Naive thymus-derived CD8-positive, alpha-beta T cell (primary cell): ENCODE data around the gene FAM168A. TPM values are rescaled to one million over a fixed set of nuclear protein-coding genes. Genes with fewer than 3 reads are reported as not detected.

ENCODE experiments used
- ATAC-seq, 2 donors: fragments of 150-1000 bp; cut with Tn5 transposase in 1 of 2; sonication (Bioruptor Pico), chemical (Tn5 transposase) in 1 of 2; 1 replicate in 1 of 2; 2 replicates in 1 of 2; pipeline ENCODE4 v1.10.0; 2021; ENCODE audit warnings: mild to moderate bottlenecking in 2 of 2, moderate library complexity in 2 of 2
- POLR2A ChIA-PET: fragments of 350-600 bp; sonication (Branson Sonifier 250); formaldehyde crosslinking; loops from one replicate; lab custom pipeline; 2021; ENCODE audit warnings: antibody characterized with exemption; lab: Charles Lee
- DNase-seq, 10 donors: peaks; one replicate each; pipeline versions ENCODE4 v3.0.0 to v3.0.0-alpha.2; 2020 to 2022
- H3K27ac Mint-ChIP-seq, 10 donors: one replicate each; pipeline ENCODE4 v1.8.0; 2020 to 2022; ENCODE audit warnings: mild to moderate bottlenecking in 10 of 10, mixed read lengths in 10 of 10, moderate library complexity in 4 of 10, inconsistent platforms in 1 of 10
- H3K27me3 Mint-ChIP-seq, 5 donors: one replicate each; pipeline ENCODE4 v1.8.0; 2021 to 2022; ENCODE audit warnings: mixed read lengths in 5 of 5
- H3K36me3 Mint-ChIP-seq, 3 donors: one replicate each; pipeline ENCODE4 v1.8.0; 2020 to 2022; ENCODE audit warnings: mixed read lengths in 3 of 3, mild to moderate bottlenecking in 2 of 3, inconsistent platforms in 1 of 3
- H3K4me1 Mint-ChIP-seq, 4 donors: one replicate each; pipeline ENCODE4 v1.8.0; 2021 to 2022; ENCODE audit warnings: mixed read lengths in 4 of 4
- H3K4me3 Mint-ChIP-seq, 10 donors: one replicate each; pipeline ENCODE4 v1.8.0; 2020 to 2022; ENCODE audit warnings: mild to moderate bottlenecking in 10 of 10, mixed read lengths in 10 of 10, moderate library complexity in 6 of 10, inconsistent platforms in 1 of 10
- H3K9me3 Mint-ChIP-seq, 9 donors: one replicate each; pipeline ENCODE4 v1.8.0; 2020 to 2022; ENCODE audit warnings: mixed read lengths in 9 of 9, mild to moderate bottlenecking in 3 of 9, inconsistent platforms in 1 of 9, moderate library complexity in 1 of 9
- polyA plus RNA-seq, 3 donors: library from polyadenylated mRNA; unstranded; fragments of 300-500 nt; fragmentation: Illumina TruSeq; gene quantifications; one replicate each; pipeline ENCODE4 v1.2.3, GENCODE V29; 2021
- total RNA-seq, 8 experiments: library from RNA in 2 of 8; stranded (reverse) in 2 of 8; gene quantifications; one replicate each; pipeline ENCODE4 v1.2.3 and lab custom pipeline; 2021 to 2026

Gene FAM168A
- total and polyA plus RNA-seq, 5 experiments from 2014 or later, result 2.6 to 21.7 (median 5.0) TPM

DNA sequence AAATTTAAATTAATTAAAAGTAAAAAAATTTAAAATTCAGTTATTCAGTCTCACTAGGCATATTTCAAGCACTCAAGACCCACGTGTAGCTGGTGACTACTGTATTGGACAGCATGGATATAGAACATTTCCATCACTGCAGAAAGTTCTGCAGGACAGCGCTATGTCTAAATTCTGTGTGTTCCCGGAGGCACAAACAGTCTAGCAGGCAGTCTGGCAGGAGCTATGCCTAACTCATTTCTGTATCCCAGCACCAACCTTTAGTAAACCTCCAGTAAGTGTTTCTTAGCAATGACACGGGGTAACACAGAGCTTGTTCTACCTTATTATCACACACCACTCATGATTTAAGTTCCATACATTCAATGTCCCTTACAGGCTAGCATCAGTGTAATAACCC, 48.5 kb downstream of the FAM168A start:
- Mint-ChIP-seq H3K9me3 (no peaks in the 10 kb centered on the region), H3K27ac (no peak overlapping the region), H3K4me3 (no peak overlapping the region), H3K36me3 (peaks cover 0 to 5% (median 2%) of the 10 kb centered on the region in 3 donors), H3K27me3 (no peaks in the 10 kb centered on the region), H3K4me1 (peaks cover 20 to 43% (median 29%) of the 10 kb centered on the region in 4 donors)
- POLR2A ChIA-PET, result interaction anchor here (0.6 kb wide), 1 partner anchor 1412 kb away, joined by 3 read pairs; no protein-coding TSS in a partner anchor
- ATAC-seq (no peak), DNase-seq (no peak)

DNA sequence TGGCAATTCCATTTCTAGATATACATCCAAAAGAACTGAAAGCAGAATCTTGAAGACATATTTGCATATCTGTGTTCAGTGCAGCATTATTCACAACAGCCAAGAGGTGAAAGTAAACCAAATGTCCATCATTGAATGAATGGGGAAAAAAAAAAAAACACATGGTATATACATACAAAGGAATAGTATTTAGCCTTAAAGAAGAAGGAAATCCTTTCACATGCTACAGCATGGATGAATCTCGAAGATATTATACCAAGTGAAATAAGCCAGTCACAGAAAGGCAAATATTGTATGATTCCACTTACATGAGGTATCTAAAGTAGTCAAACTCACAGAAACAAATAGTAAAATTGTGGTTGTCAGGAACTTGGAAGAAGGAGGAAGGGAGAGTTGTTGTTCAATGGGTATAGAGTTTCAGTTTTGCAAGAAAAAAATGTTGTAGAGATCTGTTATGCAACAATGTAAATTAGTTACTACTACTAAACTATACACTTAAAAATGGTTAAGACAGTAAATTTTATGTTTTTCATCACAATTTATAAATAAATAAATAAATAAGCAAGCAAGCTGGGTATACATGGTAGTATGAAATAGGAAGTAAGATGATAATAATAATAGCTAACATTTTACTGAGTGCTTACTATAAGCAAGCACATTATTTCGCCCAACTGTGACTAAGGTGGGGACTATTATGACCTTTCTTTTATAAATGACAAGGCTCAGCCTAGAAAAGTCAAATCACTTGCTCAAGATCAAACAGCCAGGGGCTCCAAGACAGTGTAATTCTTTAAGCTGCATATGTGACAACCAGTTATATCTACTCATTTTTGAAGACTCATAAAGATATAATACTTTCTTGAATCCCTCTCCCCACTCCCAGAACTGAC, 50.0 kb downstream of the FAM168A start:
- no peak overlapping the region for H3K4me3 Mint-ChIP-seq
- H3K27me3 Mint-ChIP-seq, result no peaks in the 10 kb centered on the region
- DNase-seq (no peak), ATAC-seq (no peak)
- POLR2A ChIA-PET, result no interaction called here
- peaks cover 0 to 5% (median 2%) of the 10 kb centered on the region in 3 donors for H3K36me3 Mint-ChIP-seq
- H3K4me1 Mint-ChIP-seq, result peaks cover 18 to 40% (median 27%) of the 10 kb centered on the region in 4 donors
- H3K9me3 Mint-ChIP-seq, result no peaks in the 10 kb centered on the region
- H3K27ac Mint-ChIP-seq, result no peak overlapping the region

DNA sequence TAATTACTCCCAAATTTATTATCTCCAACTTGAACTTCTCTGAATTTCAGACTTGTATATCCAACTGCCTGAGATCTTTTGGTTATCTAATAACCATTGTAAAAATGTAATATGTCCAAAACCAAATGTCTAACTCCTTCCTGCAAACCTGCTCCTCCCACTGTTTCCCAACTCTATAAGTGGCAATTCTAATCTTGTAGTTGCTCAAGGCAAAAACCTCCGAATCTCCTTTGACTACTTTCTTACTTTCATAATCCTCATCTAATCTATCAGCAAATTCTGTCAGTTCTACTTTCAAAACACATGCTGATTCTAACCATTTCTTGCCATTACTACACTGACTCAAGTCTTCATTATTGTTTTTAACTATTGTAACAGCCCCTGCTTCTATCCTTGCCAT, 55.7 kb downstream of the FAM168A start:
- POLR2A ChIA-PET, result no interaction called here
- H3K36me3 Mint-ChIP-seq, result peaks cover 0 to 3% (median 0%) of the 10 kb centered on the region in 3 donors
- no peak for DNase-seq
- peaks cover 18 to 51% (median 33%) of the 10 kb centered on the region in 4 donors for H3K4me1 Mint-ChIP-seq
- H3K9me3 Mint-ChIP-seq, result no peaks in the 10 kb centered on the region
- peak overlapping the region in 3 of 10 donors; percentile 1 to 72 (median 57) for H3K27ac Mint-ChIP-seq
- H3K4me3 Mint-ChIP-seq, result no peak overlapping the region
- H3K27me3 Mint-ChIP-seq, result no peaks in the 10 kb centered on the region
- ATAC-seq, result no peak

DNA sequence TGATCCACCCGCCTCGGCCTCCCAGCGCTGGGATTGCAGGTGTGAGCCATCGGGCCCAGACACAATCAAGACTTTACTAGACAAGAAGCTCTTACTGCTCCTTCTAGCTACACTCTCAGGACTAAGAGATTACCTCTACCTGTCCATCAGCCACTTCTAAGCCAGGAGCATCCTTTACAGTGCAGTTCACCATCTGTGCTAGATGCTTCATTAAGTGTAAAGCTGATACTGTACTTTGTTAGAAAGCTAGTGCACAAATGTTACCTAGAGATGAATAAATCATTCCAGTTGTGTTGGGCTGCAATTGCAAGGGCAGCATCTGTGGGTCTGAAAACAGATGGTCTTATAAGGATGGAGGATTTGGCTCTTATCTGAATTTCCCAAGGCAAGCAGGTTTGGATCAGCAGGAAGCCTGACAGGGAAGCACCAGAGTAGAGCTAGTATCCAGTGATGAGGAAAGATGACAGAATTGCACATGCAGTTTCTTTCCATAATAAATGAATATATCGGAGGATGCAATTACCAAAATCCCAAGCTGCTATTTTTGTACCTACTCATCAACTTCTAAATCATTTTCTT, 58.3 kb downstream of the FAM168A start:
- POLR2A ChIA-PET, result no interaction called here
- Mint-ChIP-seq H3K9me3 (no peaks in the 10 kb centered on the region), H3K27ac (peak overlapping the region in 4 of 10 donors; percentile 12 to 57 (median 54)), H3K27me3 (no peaks in the 10 kb centered on the region), H3K4me3 (peak overlapping the region in 1 of 10 donors; percentile 22), H3K36me3 (peaks cover 0 to 7% (median 0%) of the 10 kb centered on the region in 3 donors), H3K4me1 (peaks cover 19 to 46% (median 36%) of the 10 kb centered on the region in 4 donors)
- DNase-seq, result no peak
- ATAC-seq, result no peak

DNA sequence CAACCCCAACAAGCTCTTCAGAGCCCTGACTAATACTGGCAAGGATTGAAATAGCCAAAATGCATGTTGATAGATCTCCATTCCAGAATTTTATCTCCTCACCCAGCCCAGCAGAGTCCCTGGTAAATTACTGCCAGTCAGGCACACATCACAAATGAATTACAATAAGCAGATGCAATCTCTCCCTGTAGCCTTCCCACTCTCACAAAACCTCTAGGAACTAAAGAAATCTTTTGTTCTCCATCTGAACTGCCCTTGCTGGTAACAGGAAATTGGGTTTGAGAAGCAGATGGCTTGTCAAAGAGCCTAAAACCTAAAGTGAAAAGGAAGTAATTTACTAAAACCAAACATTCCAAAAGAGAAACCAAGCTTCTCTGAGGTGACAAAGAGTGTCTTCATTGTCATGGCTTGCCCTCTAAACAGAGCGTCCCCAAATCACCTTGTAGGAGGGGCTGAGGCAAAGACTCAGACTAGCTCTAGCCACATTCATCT, 59.5 kb downstream of the FAM168A start:
- POLR2A ChIA-PET, result no interaction called here
- H3K27ac Mint-ChIP-seq, result peak overlapping the region; percentile 3 to 88 (median 62)
- DNase-seq, result peak in 4 of 10 donors; percentile 7 to 44 (median 26)
- peak overlapping the region in 8 of 10 donors; percentile 12 to 41 (median 33) for H3K4me3 Mint-ChIP-seq
- H3K4me1 Mint-ChIP-seq, result peaks cover 22 to 46% (median 36%) of the 10 kb centered on the region in 4 donors
- peak; percentile 61 to 97 for ATAC-seq
- H3K27me3 Mint-ChIP-seq, result no peaks in the 10 kb centered on the region
- peaks cover 0 to 7% (median 0%) of the 10 kb centered on the region in 3 donors for H3K36me3 Mint-ChIP-seq
- H3K9me3 Mint-ChIP-seq, result no peaks in the 10 kb centered on the region

DNA sequence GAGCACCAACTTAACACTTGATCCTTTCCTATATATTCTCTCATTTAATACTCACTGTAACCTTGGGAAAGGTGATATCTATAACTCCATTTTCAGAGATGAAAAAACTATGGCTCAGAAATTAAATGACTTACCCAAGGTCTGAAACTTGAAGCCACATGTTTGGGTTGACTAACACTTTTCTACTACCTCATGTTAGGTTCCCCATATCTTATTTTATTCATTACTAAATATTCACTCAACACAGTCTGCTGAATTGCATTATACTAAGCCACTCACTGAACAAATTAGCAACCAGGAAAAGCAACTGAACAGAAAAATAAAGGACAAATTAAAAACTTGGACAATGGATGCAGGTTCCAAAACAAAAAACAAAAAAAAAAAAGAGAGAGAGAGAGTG, 59.9 kb downstream of the FAM168A start:
- Mint-ChIP-seq H3K4me3 (peak overlapping the region in 1 of 10 donors; percentile 39), H3K4me1 (peaks cover 24 to 44% (median 36%) of the 10 kb centered on the region in 4 donors), H3K27me3 (no peaks in the 10 kb centered on the region), H3K9me3 (no peaks in the 10 kb centered on the region), H3K27ac (peak overlapping the region in 8 of 10 donors; percentile 3 to 88 (median 50)), H3K36me3 (peaks cover 0 to 7% (median 0%) of the 10 kb centered on the region in 3 donors)
- POLR2A ChIA-PET, result no interaction called here
- ATAC-seq (no peak), DNase-seq (no peak)

DNA sequence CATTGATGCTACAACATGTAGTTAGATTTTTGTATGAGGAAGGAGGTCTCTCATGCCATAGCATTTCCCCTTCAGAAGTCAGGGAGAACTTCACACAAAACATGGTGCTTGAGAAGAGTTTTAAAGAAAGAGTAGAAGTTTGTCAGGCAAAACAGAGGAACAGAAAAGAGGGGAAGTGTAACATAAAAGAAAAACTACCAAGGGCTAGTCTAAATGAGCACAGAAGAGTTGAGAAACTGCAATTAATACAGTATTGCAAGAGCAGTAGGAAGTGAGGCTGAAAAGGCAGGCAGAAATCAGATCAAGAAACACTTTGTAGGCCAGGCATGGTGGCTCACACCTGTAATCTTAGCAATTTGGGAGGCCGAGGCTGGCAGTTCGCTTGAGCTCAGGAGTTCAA, 61.0 kb downstream of the FAM168A start:
- no peak for DNase-seq
- H3K9me3 Mint-ChIP-seq, result no peaks in the 10 kb centered on the region
- no peaks in the 10 kb centered on the region for H3K27me3 Mint-ChIP-seq
- POLR2A ChIA-PET, result no interaction called here
- no peak for ATAC-seq
- H3K4me3 Mint-ChIP-seq, result no peak overlapping the region
- peaks cover 19 to 39% (median 38%) of the 10 kb centered on the region in 4 donors for H3K4me1 Mint-ChIP-seq
- peak overlapping the region in 2 of 10 donors; percentile 0 to 44 for H3K27ac Mint-ChIP-seq
- peaks cover 0 to 7% (median 0%) of the 10 kb centered on the region in 3 donors for H3K36me3 Mint-ChIP-seq

DNA sequence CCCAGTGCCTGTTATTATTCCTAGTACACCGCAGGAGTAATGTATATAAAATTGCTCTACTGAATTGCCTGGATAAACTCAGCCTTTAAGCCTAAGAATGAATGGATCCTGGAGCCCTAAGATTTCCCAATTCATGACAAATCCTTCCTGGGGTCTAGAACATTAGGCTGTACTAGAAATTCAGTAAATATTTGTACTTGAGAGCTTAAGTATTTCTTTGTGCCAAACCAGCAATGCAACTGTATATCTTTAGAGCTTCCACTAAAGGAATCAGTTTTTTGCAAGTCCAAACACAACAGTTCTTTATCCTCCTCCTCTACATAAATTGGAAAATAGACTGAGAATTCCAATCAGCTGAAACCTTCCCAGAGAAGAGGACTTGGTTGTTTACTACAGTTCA, 65.6 kb downstream of the FAM168A start:
- ATAC-seq, result no peak
- Mint-ChIP-seq H3K36me3 (peaks cover 0 to 7% (median 0%) of the 10 kb centered on the region in 3 donors), H3K9me3 (no peaks in the 10 kb centered on the region), H3K27ac (peak overlapping the region in 2 of 10 donors; percentile 1 to 57), H3K27me3 (no peaks in the 10 kb centered on the region), H3K4me1 (peaks cover 16 to 52% (median 46%) of the 10 kb centered on the region in 4 donors), H3K4me3 (no peak overlapping the region)
- no peak for DNase-seq
- POLR2A ChIA-PET, result interaction anchor here (0.7 kb wide), 1 partner anchor 62 kb away, joined by 3 read pairs; no protein-coding TSS in a partner anchor

DNA sequence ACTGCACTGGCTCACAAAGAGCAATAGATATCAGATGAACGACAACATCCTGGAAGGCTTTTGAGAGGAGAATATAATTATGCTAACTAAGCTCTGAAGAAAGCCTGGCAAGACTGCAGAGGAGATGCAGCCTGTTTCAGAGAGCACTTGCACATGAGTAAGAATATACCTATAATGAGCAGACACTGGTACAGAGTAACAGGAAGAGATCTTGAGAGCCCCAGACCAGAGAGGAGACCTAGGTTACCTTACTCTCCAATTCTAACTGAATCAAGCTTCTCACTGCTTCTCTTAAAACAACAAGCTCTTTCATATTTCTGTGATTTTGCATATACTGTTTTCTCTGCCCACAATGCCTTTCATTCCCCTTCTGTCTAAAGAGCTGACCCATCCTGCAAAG, 66.5 kb downstream of the FAM168A start:
- peak overlapping the region in 1 of 10 donors; percentile 4 for H3K4me3 Mint-ChIP-seq
- no peaks in the 10 kb centered on the region for H3K9me3 Mint-ChIP-seq
- H3K4me1 Mint-ChIP-seq, result peaks cover 15 to 56% (median 51%) of the 10 kb centered on the region in 4 donors
- H3K36me3 Mint-ChIP-seq, result peaks cover 0 to 3% (median 0%) of the 10 kb centered on the region in 3 donors
- ATAC-seq, result peak in 1 of 2 donors; percentile 30
- peak overlapping the region in 4 of 10 donors; percentile 27 to 79 (median 52) for H3K27ac Mint-ChIP-seq
- DNase-seq, result no peak
- no peaks in the 10 kb centered on the region for H3K27me3 Mint-ChIP-seq
- POLR2A ChIA-PET, result interaction anchor here (0.7 kb wide), 1 partner anchor 63 kb away, joined by 3 read pairs; no protein-coding TSS in a partner anchor

DNA sequence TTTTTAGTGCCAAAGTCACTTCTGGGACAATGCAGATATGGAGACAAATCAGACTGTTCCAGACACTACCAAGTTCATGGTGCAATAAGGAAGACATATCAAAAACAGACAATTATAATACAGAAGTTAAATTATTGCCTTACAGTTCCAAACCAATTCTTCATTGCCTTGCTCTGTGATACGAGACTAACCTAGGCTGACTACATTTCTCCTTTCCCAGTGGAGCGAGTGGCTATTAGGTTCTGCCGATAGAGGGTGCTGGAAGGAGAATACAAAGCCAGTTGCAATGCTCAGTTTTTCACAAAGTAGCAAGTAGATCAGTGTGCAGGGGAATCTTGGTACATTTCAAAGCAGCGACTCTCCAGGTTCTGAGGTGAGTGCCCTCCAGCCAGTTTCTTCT, 67.8 kb downstream of the FAM168A start:
- no peak overlapping the region for H3K4me3 Mint-ChIP-seq
- H3K9me3 Mint-ChIP-seq, result no peaks in the 10 kb centered on the region
- H3K36me3 Mint-ChIP-seq, result peaks cover 0 to 2% (median under 1%) of the 10 kb centered on the region in 3 donors
- H3K27ac Mint-ChIP-seq, result peak overlapping the region in 3 of 10 donors; percentile 16 to 63 (median 40)
- DNase-seq (no peak), ATAC-seq (peak in 1 of 2 donors; percentile 18)
- peaks cover 18 to 57% (median 53%) of the 10 kb centered on the region in 4 donors for H3K4me1 Mint-ChIP-seq
- POLR2A ChIA-PET, result no interaction called here
- H3K27me3 Mint-ChIP-seq, result no peaks in the 10 kb centered on the region

DNA sequence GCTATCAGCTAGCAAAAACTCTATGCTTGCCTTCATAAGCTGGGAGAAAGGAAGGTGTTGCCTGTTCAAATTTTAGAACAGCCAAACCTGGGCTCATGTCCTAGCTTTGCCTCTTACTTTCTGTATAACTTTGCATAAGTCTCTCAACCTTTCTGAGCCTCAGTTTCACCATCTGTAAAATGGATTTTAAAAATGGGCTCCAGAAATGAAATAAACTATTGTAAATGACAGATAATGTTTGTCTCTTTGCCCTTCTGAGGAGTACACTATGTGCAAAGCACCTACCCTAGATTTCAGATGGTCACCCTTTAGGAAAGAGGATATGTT, 68.7 kb downstream of the FAM168A start:
- peaks cover 20 to 57% (median 52%) of the 10 kb centered on the region in 4 donors for H3K4me1 Mint-ChIP-seq
- POLR2A ChIA-PET, result no interaction called here
- ATAC-seq, result no peak
- H3K4me3 Mint-ChIP-seq, result peak overlapping the region in 1 of 10 donors; percentile 27
- H3K36me3 Mint-ChIP-seq, result peaks cover 0 to 5% (median 3%) of the 10 kb centered on the region in 3 donors
- no peaks in the 10 kb centered on the region for H3K9me3 Mint-ChIP-seq
- H3K27ac Mint-ChIP-seq, result peak overlapping the region in 1 of 10 donors; percentile 18
- DNase-seq, result no peak
- no peaks in the 10 kb centered on the region for H3K27me3 Mint-ChIP-seq

DNA sequence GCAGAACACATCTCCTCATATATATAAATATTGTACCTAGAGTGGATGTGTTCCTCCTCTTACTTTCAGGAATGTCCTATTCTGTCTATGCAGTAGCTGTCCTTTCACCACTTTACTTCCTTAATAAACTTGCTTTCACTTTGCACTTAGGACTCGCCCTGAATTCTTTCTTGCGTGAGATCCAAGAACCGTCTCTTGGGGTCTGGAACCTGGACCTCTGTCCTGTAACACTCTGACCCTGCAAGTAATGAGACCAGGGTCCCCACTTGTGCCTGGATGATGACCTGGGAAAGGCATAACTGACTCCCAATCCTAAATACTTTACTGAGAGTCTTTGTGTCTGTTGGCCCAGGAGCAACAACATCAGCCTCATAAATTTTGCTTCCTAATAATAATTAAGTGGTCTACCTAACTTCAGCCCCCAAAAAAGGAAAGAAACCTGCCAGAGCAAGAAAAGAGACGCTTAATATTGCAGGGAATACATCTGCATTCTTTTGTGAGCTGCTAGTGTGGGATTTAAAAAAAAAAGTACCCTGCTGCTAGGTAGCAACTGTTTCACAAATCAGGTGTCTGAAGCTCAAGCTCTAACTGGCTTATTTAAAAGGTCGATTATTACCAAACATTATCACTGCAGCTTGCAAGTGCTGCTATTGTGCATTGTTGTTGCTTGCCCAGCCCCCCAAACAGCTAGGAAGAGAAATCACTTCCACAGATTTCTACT, 69.3 kb downstream of the FAM168A start:
- H3K4me3 Mint-ChIP-seq, result peak overlapping the region in 4 of 10 donors; percentile 1 to 48 (median 25)
- H3K27me3 Mint-ChIP-seq, result no peaks in the 10 kb centered on the region
- ATAC-seq (no peak), DNase-seq (no peak)
- peak overlapping the region in 2 of 10 donors; percentile 14 to 31 for H3K27ac Mint-ChIP-seq
- no peaks in the 10 kb centered on the region for H3K9me3 Mint-ChIP-seq
- peaks cover 3 to 5% (median 4%) of the 10 kb centered on the region in 3 donors for H3K36me3 Mint-ChIP-seq
- POLR2A ChIA-PET, result no interaction called here
- H3K4me1 Mint-ChIP-seq, result peaks cover 17 to 57% (median 52%) of the 10 kb centered on the region in 4 donors
